PC-9 (cell line): ENCODE data around the gene SNRPA1.

Experiments used
- EZH2 ChIP-seq: fragments of 200-600 bp; sonication (generic); IDR thresholded peaks from 2 replicates; pipeline ENCODE4 v1.8.0; 2017; ENCODE audit warnings: antibody characterized with exemption, low read depth
- TF ChIP-seq, protein P1 (sequence below): fragments of 200-600 bp; sonication (generic); conservative IDR thresholded peaks from 2 replicates; pipeline ENCODE4 v1.6.1; 2017; ENCODE audit warnings: mixed run types, antibody characterized with exemption, mild to moderate bottlenecking, moderate library complexity

GRCh38 chr15:101244036-101244781, 50.8 kb downstream of the SNRPA1 start:
- TF ChIP-seq, protein P1, sequence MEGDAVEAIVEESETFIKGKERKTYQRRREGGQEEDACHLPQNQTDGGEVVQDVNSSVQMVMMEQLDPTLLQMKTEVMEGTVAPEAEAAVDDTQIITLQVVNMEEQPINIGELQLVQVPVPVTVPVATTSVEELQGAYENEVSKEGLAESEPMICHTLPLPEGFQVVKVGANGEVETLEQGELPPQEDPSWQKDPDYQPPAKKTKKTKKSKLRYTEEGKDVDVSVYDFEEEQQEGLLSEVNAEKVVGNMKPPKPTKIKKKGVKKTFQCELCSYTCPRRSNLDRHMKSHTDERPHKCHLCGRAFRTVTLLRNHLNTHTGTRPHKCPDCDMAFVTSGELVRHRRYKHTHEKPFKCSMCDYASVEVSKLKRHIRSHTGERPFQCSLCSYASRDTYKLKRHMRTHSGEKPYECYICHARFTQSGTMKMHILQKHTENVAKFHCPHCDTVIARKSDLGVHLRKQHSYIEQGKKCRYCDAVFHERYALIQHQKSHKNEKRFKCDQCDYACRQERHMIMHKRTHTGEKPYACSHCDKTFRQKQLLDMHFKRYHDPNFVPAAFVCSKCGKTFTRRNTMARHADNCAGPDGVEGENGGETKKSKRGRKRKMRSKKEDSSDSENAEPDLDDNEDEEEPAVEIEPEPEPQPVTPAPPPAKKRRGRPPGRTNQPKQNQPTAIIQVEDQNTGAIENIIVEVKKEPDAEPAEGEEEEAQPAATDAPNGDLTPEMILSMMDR = no peak
- no peak for TF ChIP-seq EZH2
